HG03159 (cell line): ENCODE data around the gene FAM90A26.
"Not testable (repeated sequence)": the region's sequence is repeated elsewhere in the genome, so short reads cannot be mapped to it uniquely, and the experiment has no call there.

Source experiments
- ATAC-seq: cut with Tn5 transposase; IDR thresholded peaks from one replicate; pipeline ENCODE4 v1.9.1; 2021; ENCODE audit warnings: mild to moderate bottlenecking, moderate library complexity; ENCODE audit not compliant: unreplicated experiment

Gene FAM90A26

GRCh38 chr4:9155101-9155886 lies 14.9 kb upstream of the FAM90A26 start:
- not testable (repeated sequence) for ATAC-seq

- ATAC-seq, result not testable (repeated sequence)
Observed at GRCh38 chr4:9158392-9158791, 11.8 kb upstream of the FAM90A26 start.

- not testable (repeated sequence) for ATAC-seq
Observed at GRCh38 chr4:9160046-9160445, 10.2 kb upstream of the FAM90A26 start.

GRCh38 chr4:9165990-9166389 lies 4.2 kb upstream of the FAM90A26 start:
- not testable (repeated sequence) for ATAC-seq

GRCh38 chr4:9210357-9210756 lies 40.1 kb downstream of the FAM90A26 start, which contains the start of gene USP17L10:
Gene USP17L10, plus strand, starts transcription at chr4:9210657. Its CDS starts 0 bp downstream, at chr4:9210657.
- not testable (repeated sequence) for ATAC-seq

GRCh38 chr4:9214701-9215100 lies 44.5 kb downstream of the FAM90A26 start:
- ATAC-seq, result not testable (repeated sequence)

- not testable (repeated sequence) for ATAC-seq
Observed at GRCh38 chr4:9215105-9215504, 44.9 kb downstream of the FAM90A26 start, which contains the start of gene USP17L11. Gene USP17L11, plus strand, starts transcription at chr4:9215405. Its CDS starts 0 bp downstream, at chr4:9215405.

GRCh38 chr4:9219852-9220251 lies 49.6 kb downstream of the FAM90A26 start, which contains the start of gene USP17L12:
Gene USP17L12, plus strand, starts transcription at chr4:9220152. Its CDS starts 0 bp downstream, at chr4:9220152.
- ATAC-seq, result not testable (repeated sequence)

GRCh38 chr4:9224596-9224995 lies 54.4 kb downstream of the FAM90A26 start, which contains the start of gene USP17L13:
Gene USP17L13, plus strand, starts transcription at chr4:9224896. Its CDS starts 0 bp downstream, at chr4:9224896.
- ATAC-seq, result not testable (repeated sequence)
